NB4 (cell line): ENCODE measurements around the gene HSPB8.

Experiments
- DNase-seq: peaks from one replicate; pipeline ENCODE4 v3.0.0; 2010; ENCODE audit warnings: low read depth
- H3K4me3 ChIP-seq: one replicate; pipeline ENCODE4 v1.5.1; 2011; ENCODE audit warnings: mild to moderate bottlenecking, low read depth, low read length, moderate library complexity
- MAX ChIP-seq: IDR thresholded peaks from 2 replicates; pipeline ENCODE4 v1.6.1; 2011; ENCODE audit warnings: low read depth, low read length
- MYC ChIP-seq: IDR thresholded peaks from 2 replicates; pipeline ENCODE4 v1.6.1; 2011; ENCODE audit warnings: low read depth, low read length
- POLR2A ChIP-seq: IDR thresholded peaks from 2 replicates; pipeline ENCODE4 v1.6.1; 2011; ENCODE audit warnings: mild to moderate bottlenecking; ENCODE audit not compliant: insufficient read length; ENCODE audit errors: extremely low read depth
- TF ChIP-seq, protein P1 (sequence below): IDR thresholded peaks from one replicate; pipeline ENCODE4 v1.5.1; 2012; ENCODE audit warnings: low read depth, low read length

Gene HSPB8

DNA sequence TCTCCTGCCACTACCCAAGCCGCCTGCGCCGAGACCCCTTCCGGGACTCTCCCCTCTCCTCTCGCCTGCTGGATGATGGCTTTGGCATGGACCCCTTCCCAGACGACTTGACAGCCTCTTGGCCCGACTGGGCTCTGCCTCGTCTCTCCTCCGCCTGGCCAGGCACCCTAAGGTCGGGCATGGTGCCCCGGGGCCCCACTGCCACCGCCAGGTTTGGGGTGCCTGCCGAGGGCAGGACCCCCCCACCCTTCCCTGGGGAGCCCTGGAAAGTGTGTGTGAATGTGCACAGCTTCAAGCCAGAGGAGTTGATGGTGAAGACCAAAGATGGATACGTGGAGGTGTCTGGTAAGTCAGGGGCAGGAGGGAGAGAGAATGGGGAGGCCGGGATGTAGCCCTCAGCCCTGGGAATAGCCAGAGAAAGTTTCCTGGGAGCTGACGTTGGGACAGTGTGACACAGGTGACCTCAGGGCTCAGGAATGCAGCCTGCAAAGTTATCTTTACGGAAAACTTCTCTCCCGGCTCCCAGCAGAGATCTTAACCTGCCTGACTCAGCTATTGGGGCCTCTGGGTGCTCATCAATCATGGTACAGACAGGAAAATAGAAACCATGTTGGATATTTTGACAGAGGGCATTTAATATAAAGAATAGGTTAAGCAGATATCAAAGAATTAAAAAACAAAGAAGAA is 747 bp downstream of the HSPB8 start:
- no peak overlapping the region for H3K4me3 ChIP-seq
- no peak for TF ChIP-seq MAX
- DNase-seq, result no peak

- TF ChIP-seq MAX (no peak), POLR2A (no peak), MYC (no peak)
- TF ChIP-seq, protein P1, sequence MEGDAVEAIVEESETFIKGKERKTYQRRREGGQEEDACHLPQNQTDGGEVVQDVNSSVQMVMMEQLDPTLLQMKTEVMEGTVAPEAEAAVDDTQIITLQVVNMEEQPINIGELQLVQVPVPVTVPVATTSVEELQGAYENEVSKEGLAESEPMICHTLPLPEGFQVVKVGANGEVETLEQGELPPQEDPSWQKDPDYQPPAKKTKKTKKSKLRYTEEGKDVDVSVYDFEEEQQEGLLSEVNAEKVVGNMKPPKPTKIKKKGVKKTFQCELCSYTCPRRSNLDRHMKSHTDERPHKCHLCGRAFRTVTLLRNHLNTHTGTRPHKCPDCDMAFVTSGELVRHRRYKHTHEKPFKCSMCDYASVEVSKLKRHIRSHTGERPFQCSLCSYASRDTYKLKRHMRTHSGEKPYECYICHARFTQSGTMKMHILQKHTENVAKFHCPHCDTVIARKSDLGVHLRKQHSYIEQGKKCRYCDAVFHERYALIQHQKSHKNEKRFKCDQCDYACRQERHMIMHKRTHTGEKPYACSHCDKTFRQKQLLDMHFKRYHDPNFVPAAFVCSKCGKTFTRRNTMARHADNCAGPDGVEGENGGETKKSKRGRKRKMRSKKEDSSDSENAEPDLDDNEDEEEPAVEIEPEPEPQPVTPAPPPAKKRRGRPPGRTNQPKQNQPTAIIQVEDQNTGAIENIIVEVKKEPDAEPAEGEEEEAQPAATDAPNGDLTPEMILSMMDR, result no peak
- DNase-seq, result no peak
- no peak overlapping the region for H3K4me3 ChIP-seq
These were observed 1.8 kb downstream of the HSPB8 start for GRCh38 chr12:119180380-119181040.

GRCh38 chr12:119181202-119181601 is 2.5 kb downstream of the HSPB8 start:
- no peak for DNase-seq
- no peak overlapping the region for H3K4me3 ChIP-seq
- TF ChIP-seq MYC (no peak), MAX (no peak), POLR2A (no peak)
- TF ChIP-seq, protein P1, result no peak

GRCh38 chr12:119181944-119182343 is 3.2 kb downstream of the HSPB8 start:
- no peak for TF ChIP-seq MYC
- no peak for TF ChIP-seq POLR2A
- no peak for TF ChIP-seq MAX
- TF ChIP-seq, protein P1, result no peak
- H3K4me3 ChIP-seq, result no peak overlapping the region
- no peak for DNase-seq

DNA sequence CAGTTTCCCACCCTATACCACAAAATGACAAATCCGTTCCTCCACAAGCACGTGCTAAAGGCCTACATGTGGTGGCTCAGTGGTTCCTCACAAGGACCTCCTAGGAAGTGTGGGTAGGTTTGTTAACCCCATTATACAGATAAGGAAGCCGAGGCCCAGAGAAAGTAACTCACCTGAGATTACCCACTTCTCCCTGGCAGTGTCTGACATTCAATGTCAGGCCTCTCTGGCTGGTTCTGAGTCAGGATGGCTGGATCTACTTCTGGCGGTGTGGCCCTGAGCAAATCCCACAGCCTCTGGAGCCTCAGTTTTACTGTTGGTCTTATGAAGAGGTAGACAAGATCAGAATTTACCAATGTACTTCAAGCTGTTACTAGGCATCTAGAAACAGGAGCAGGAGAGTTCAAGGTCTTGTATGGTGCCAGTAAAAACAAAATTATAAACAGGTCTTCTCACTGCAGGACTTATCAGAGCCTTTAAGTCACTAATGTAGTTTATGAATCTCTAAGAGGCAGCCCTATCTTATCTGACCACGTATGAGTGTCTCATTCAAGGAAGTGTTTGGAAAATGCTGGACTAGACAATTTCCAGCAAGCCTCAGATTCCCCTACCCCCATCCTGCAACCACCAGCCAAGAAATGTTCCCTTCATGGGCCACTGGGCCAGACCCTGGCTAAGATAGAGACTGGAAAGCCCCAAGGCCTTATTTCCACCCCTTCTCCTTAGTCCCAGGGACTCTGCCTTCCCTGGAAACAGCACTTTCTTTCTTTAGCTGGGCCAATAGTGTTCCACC is 4.2 kb downstream of the HSPB8 start:
- TF ChIP-seq, protein P1, result no peak
- TF ChIP-seq POLR2A, result no peak
- TF ChIP-seq MYC, result no peak
- TF ChIP-seq MAX, result no peak
- no peak overlapping the region for H3K4me3 ChIP-seq

More for the DNA sequence above, 4.2 kb downstream of the HSPB8 start:
- DNase-seq, result no peak
